HG03039 (cell line): ENCODE measurements around the gene TTC13.

Experiments
- ATAC-seq: cut with Tn5 transposase; IDR thresholded peaks from one replicate; pipeline ENCODE4 v1.9.1; 2021; ENCODE audit warnings: mild to moderate bottlenecking, moderate library complexity; ENCODE audit not compliant: unreplicated experiment

TTC13 gene

DNA sequence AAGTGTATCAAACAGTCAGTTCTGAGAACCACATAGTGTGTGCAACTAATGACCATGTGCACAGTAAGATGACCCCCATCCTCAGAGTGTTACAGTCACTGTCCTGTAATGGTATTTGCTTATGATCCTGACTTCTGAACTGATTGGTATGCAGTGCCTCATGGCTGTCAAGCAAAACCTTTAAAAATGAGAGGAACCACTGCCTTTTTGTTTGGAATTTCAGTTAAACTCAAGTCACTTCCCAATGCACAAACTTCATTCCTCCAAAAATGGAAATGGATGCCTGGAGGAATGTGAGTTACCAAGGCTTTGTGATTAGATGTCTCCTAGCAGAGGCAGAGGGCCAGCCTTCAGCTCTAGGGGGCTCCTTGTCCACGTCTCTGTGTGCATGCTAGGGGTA lies 120.8 kb downstream of the TTC13 start:
- no peak for ATAC-seq

- no peak for ATAC-seq
These were observed 121.6 kb downstream of the TTC13 start for GRCh38 chr1:230857077-230857476.
